Naive thymus-derived CD4-positive, alpha-beta T cell (primary cell): ENCODE results near the gene AIDA. TPM values are rescaled to one million over a fixed set of nuclear protein-coding genes. Genes with fewer than 3 reads are reported as not detected.

Source experiments
- ATAC-seq: fragments of 150-1000 bp; cut with Tn5 transposase; 2 replicates; pipeline ENCODE4 v1.10.0; 2021; ENCODE audit warnings: mild to moderate bottlenecking, moderate library complexity
- CTCF ChIA-PET: fragments of 350-600 bp; sonication (Branson Sonifier 250); formaldehyde crosslinking; loops from one replicate; lab custom pipeline; 2021; ENCODE audit warnings: antibody characterized with exemption; lab: Charles Lee
- POLR2A ChIA-PET: fragments of 350-600 bp; sonication (Branson Sonifier 250); formaldehyde crosslinking; loops from one replicate; lab custom pipeline; 2021; ENCODE audit warnings: antibody characterized with exemption, inconsistent platforms; lab: Charles Lee
- DNase-seq, 9 donors: peaks; one replicate each; pipeline versions ENCODE4 v3.0.0 to v3.0.0-alpha.2; 2020 to 2022; ENCODE audit warnings: mixed read lengths in 1 of 9
- H3K27ac ChIP-seq: one replicate; pipeline ENCODE4 v1.7.0; 2013; ENCODE audit warnings: mild to moderate bottlenecking, low read depth, low read length, moderate library complexity
- H3K27me3 ChIP-seq, 2 donors: one replicate each; pipeline ENCODE4 v1.7.0; 2013; ENCODE audit warnings: low read length in 2 of 2, mild to moderate bottlenecking in 2 of 2, moderate library complexity in 2 of 2; ENCODE audit not compliant: control insufficient read depth in 2 of 2, insufficient read depth in 2 of 2
- H3K36me3 ChIP-seq, 3 experiments: 1 replicate in 2 of 3; 2 replicates in 1 of 3; pipeline ENCODE4 v1.7.0; 2013; ENCODE audit warnings: low read length in 3 of 3, mild to moderate bottlenecking in 3 of 3, moderate library complexity in 1 of 3; ENCODE audit not compliant: insufficient read depth in 3 of 3, control insufficient read depth in 2 of 3
- H3K4me1 ChIP-seq, 2 donors: one replicate each; pipeline ENCODE4 v1.7.0; 2013; ENCODE audit warnings: low read length in 2 of 2, mild to moderate bottlenecking in 2 of 2, moderate library complexity in 1 of 2; ENCODE audit not compliant: control insufficient read depth in 2 of 2, insufficient read depth in 2 of 2
- H3K4me3 ChIP-seq: 2 replicates; pipeline ENCODE4 v1.7.0; 2013; ENCODE audit warnings: mild to moderate bottlenecking, low read length
- H3K9me3 ChIP-seq, 3 experiments: 1 replicate in 2 of 3; 2 replicates in 1 of 3; pipeline ENCODE4 v1.7.0; 2013; ENCODE audit warnings: low read length in 3 of 3; ENCODE audit not compliant: control insufficient read depth in 2 of 3
- H3K27ac Mint-ChIP-seq, 9 donors: one replicate each; pipeline ENCODE4 v1.8.0; 2020 to 2022; ENCODE audit warnings: mixed read lengths in 9 of 9, mild to moderate bottlenecking in 8 of 9, moderate library complexity in 5 of 9, inconsistent platforms in 2 of 9
- H3K27me3 Mint-ChIP-seq, 5 donors: one replicate each; pipeline ENCODE4 v1.8.0; 2021 to 2022; ENCODE audit warnings: mixed read lengths in 5 of 5, mild to moderate bottlenecking in 1 of 5
- H3K36me3 Mint-ChIP-seq, 5 donors: one replicate each; pipeline ENCODE4 v1.8.0; 2020 to 2022; ENCODE audit warnings: mixed read lengths in 5 of 5, mild to moderate bottlenecking in 3 of 5, inconsistent platforms in 1 of 5
- H3K4me1 Mint-ChIP-seq, 7 donors: one replicate each; pipeline ENCODE4 v1.8.0; 2020 to 2022; ENCODE audit warnings: mixed read lengths in 7 of 7, mild to moderate bottlenecking in 3 of 7, inconsistent platforms in 1 of 7
- H3K4me3 Mint-ChIP-seq, 10 donors: one replicate each; pipeline ENCODE4 v1.8.0; 2020 to 2022; ENCODE audit warnings: mild to moderate bottlenecking in 10 of 10, mixed read lengths in 10 of 10, moderate library complexity in 6 of 10, inconsistent platforms in 2 of 10
- H3K9me3 Mint-ChIP-seq, 11 donors: one replicate each; pipeline ENCODE4 v1.8.0; 2020 to 2022; ENCODE audit warnings: mixed read lengths in 11 of 11, mild to moderate bottlenecking in 4 of 11, inconsistent platforms in 1 of 11, moderate library complexity in 1 of 11
- intact Hi-C, 2 donors: fragments of 100-400 bp; cut with micrococcal nuclease; formaldehyde crosslinking; loops; one replicate each; pipeline ENCODE4 v1.15.1; 2023
- polyA plus RNA-seq, 2 donors: library from polyadenylated mRNA; unstranded; fragments of 300-500 nt; fragmentation: Illumina TruSeq; gene quantifications; one replicate each; pipeline ENCODE4 v1.2.3, GENCODE V29; 2021
- total RNA-seq, 6 experiments: library from RNA in 5 of 6; stranded (reverse) in 5 of 6; gene quantifications; 1 replicate in 5 of 6; 2 replicates in 1 of 6; pipeline ENCODE4 v1.2.3 and lab custom pipeline; 2021 to 2026

The AIDA gene
- total and polyA plus RNA-seq, 7 experiments from 2014 or later: 22.2 to 63.3 (median 34.8) TPM

- H3K4me1 Mint-ChIP-seq: peaks cover 23 to 55% (median 46%) of the 10 kb centered on the region in 7 donors
- H3K4me3 Mint-ChIP-seq: peak overlapping the region in 1 of 10 donors; percentile 20
- peak overlapping the region in 4 of 9 donors; percentile 27 to 75 (median 36) for H3K27ac Mint-ChIP-seq
- ATAC-seq: no peak
- no peak for DNase-seq
- H3K4me3 ChIP-seq: no peak overlapping the region
- ChIA-PET POLR2A (no interaction called here), CTCF (interaction anchor here (0.7 kb wide), 1 partner anchor 642 kb away, joined by 3 read pairs; no protein-coding TSS in a partner anchor)
- peaks cover 0 to 9% of the 10 kb centered on the region in 2 donors for H3K4me1 ChIP-seq
- H3K9me3 Mint-ChIP-seq: peaks cover 0 to 4% (median 0%) of the 10 kb centered on the region in 11 donors
- peaks cover 16 to 33% (median 26%) of the 10 kb centered on the region in 5 donors for H3K36me3 Mint-ChIP-seq
- no peaks in the 10 kb centered on the region for H3K9me3 ChIP-seq
- peaks cover 0 to 2% (median 0%) of the 10 kb centered on the region in 5 donors for H3K27me3 Mint-ChIP-seq
- no peaks in the 10 kb centered on the region for H3K27me3 ChIP-seq
- intact Hi-C loops: loop anchor here in 1 of 2 donors (10.0 kb wide), 1 partner anchor 1468 kb away; the partner anchor contains the start of gene DEGS1
- peaks cover 4 to 42% (median 21%) of the 10 kb centered on the region in 3 experiments for H3K36me3 ChIP-seq
- H3K27ac ChIP-seq: no peak overlapping the region
Measured at GRCh38 chr1:222716393-222716792, 4.1 kb upstream of the AIDA start.

DNA sequence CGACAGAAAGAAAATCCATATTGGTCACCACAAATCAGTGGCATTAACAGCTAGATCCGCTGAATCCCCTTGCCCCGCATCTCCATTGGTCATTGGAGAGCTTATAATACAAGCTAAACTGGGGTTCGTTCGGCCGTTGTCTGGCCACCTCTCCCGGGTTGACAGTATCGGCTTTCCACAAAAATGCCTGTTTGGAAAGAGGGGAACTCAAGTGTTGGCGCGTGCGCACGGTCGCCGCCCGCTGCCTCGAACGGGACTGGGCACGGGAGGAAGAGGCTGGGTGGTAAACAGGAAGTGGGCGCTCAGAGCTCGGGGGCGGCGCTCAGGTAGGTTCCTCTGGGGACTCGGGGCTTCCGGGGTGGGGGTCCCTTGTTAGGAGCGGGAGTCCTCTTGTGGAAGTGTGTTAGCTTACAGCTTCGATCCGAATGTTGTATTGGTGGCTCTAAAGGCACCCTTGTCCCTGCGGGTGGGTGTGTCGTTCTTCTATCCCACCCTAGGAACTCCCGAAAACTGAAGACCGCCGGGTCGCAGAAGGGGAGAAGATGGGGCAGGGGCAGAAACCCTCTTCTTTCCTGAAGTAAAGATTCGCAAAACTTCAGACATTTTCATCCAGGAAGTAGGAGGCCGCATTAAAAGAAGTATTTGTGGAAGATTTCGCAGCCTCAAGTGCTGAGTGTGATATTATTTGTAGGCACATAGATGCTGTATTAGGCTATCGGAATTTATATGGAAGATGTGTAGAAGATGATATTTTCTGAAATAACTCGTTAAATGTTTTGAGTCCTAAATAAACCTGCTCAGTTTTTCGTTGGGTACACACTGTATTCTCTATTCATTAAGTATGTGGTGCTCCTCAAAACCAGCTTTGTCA, 1.0 kb upstream of the AIDA start:
- H3K27me3 Mint-ChIP-seq: peaks cover 0 to 2% (median 0%) of the 10 kb centered on the region in 5 donors
- Histone ChIP-seq H3K36me3 (peaks cover 0 to 26% (median 5%) of the 10 kb centered on the region in 3 experiments), H3K9me3 (no peaks in the 10 kb centered on the region), H3K4me1 (peaks cover 11 to 21% of the 10 kb centered on the region in 2 donors), H3K4me3 (peak overlapping the region; percentile 99), H3K27me3 (no peaks in the 10 kb centered on the region), H3K27ac (peak overlapping the region; percentile 100)
- ChIA-PET CTCF (interaction anchor here (0.6 to 1.9 kb wide), 10 partner anchors 8 to 1654 kb away, joined by 3 to 6 read pairs (median 3); no protein-coding TSS in a partner anchor), POLR2A (interaction anchor here (0.6 to 2.5 kb wide), 46 partner anchors 8 to 1721 kb away, joined by 3 to 45 read pairs (median 4); partner anchors contain the start of genes DUSP10, FBXO28, NVL and TAF1A)
- ATAC-seq (peak; percentile 80), DNase-seq (peak; percentile 76 to 95 (median 93))
- peaks cover 37 to 69% (median 60%) of the 10 kb centered on the region in 7 donors for H3K4me1 Mint-ChIP-seq
- H3K4me3 Mint-ChIP-seq: peak overlapping the region; percentile 92 to 100 (median 99)
- peaks cover 0 to 4% (median 0%) of the 10 kb centered on the region in 11 donors for H3K9me3 Mint-ChIP-seq
- intact Hi-C loops: loop anchor here (1.0 to 10.0 kb wide), 23 partner anchors 8 to 1909 kb away; partner anchors contain the start of genes CNIH4 (in 2 of the 2), DEGS1 (in 2 of the 2), DISP1 (in 2 of the 2) and TAF1A (in 2 of the 2)
- H3K36me3 Mint-ChIP-seq: peaks cover 11 to 30% (median 19%) of the 10 kb centered on the region in 5 donors
- H3K27ac Mint-ChIP-seq: peak overlapping the region; percentile 97 to 100 (median 99)

- H3K36me3 ChIP-seq: peaks cover 0 to 19% (median 0%) of the 10 kb centered on the region in 3 experiments
- H3K9me3 ChIP-seq: no peaks in the 10 kb centered on the region
- H3K27ac Mint-ChIP-seq: peak overlapping the region; percentile 97 to 100 (median 99)
- ChIA-PET POLR2A (interaction anchor here (0.7 to 2.5 kb wide), 25 partner anchors 8 to 1134 kb away, joined by 3 to 45 read pairs (median 5); partner anchors contain the start of gene TP53BP2), CTCF (interaction anchor here (0.5 to 1.9 kb wide), 5 partner anchors 57 to 93 kb away, joined by 3 to 6 read pairs (median 5); no protein-coding TSS in a partner anchor)
- peak overlapping the region; percentile 92 to 100 (median 99) for H3K4me3 Mint-ChIP-seq
- intact Hi-C loops: loop anchor here (1.0 to 10.0 kb wide), 17 partner anchors 21 to 1911 kb away; partner anchors contain the start of genes DEGS1 (in 2 of the 2), DISP1 (in 2 of the 2), CNIH4 (in 1 of the 2) and NVL (in 1 of the 2)
- H3K27me3 ChIP-seq: no peaks in the 10 kb centered on the region
- peaks cover 0 to 2% (median 0%) of the 10 kb centered on the region in 5 donors for H3K27me3 Mint-ChIP-seq
- H3K27ac ChIP-seq: peak overlapping the region; percentile 100
- peak; percentile 21 to 70 (median 60) for DNase-seq
- H3K4me3 ChIP-seq: peak overlapping the region; percentile 91
- H3K4me1 ChIP-seq: peaks cover 11 to 22% of the 10 kb centered on the region in 2 donors
- H3K36me3 Mint-ChIP-seq: peaks cover 5 to 35% (median 13%) of the 10 kb centered on the region in 5 donors
- peaks cover 0 to 4% (median 0%) of the 10 kb centered on the region in 11 donors for H3K9me3 Mint-ChIP-seq
- H3K4me1 Mint-ChIP-seq: peaks cover 36 to 67% (median 57%) of the 10 kb centered on the region in 7 donors
- ATAC-seq: peak; percentile 29
Measured at GRCh38 chr1:222711319-222712252, 705 bp downstream of the AIDA start.

- Histone ChIP-seq H3K9me3 (no peaks in the 10 kb centered on the region), H3K27me3 (no peaks in the 10 kb centered on the region), H3K4me1 (peaks cover 11 to 32% of the 10 kb centered on the region in 2 donors), H3K27ac (no peak overlapping the region), H3K36me3 (peaks cover 0 to 14% (median 0%) of the 10 kb centered on the region in 3 experiments), H3K4me3 (no peak overlapping the region)
- peaks cover 0 to 2% (median 0%) of the 10 kb centered on the region in 5 donors for H3K27me3 Mint-ChIP-seq
- ChIA-PET CTCF (no interaction called here), POLR2A (interaction anchor here (0.9 to 1.9 kb wide), 3 partner anchors 9 to 45 kb away, joined by 3 to 7 read pairs (median 4); no protein-coding TSS in a partner anchor)
- DNase-seq (no peak), ATAC-seq (no peak)
- peaks cover 0 to 4% (median 0%) of the 10 kb centered on the region in 11 donors for H3K9me3 Mint-ChIP-seq
- peak overlapping the region; percentile 34 to 100 (median 99) for H3K4me3 Mint-ChIP-seq
- intact Hi-C loops: loop anchor here (2.0 to 10.0 kb wide), 9 partner anchors 19 to 1913 kb away; partner anchors contain the start of genes CNIH4 (in 1 of the 2), DEGS1 (in 1 of the 2), DISP1 (in 1 of the 2) and NVL (in 1 of the 2)
- peaks cover 48 to 76% (median 64%) of the 10 kb centered on the region in 7 donors for H3K4me1 Mint-ChIP-seq
- H3K27ac Mint-ChIP-seq: peak overlapping the region in 6 of 9 donors; percentile 46 to 100 (median 80)
- H3K36me3 Mint-ChIP-seq: peaks cover 0 to 39% (median 15%) of the 10 kb centered on the region in 5 donors
Measured at GRCh38 chr1:222709700-222710153, 2.6 kb downstream of the AIDA start.

GRCh38 chr1:222706815-222707214, 5.5 kb downstream of the AIDA start:
- peaks cover 50 to 84% (median 71%) of the 10 kb centered on the region in 7 donors for H3K4me1 Mint-ChIP-seq
- H3K27me3 Mint-ChIP-seq: no peaks in the 10 kb centered on the region
- peaks cover 0 to 9% (median 0%) of the 10 kb centered on the region in 11 donors for H3K9me3 Mint-ChIP-seq
- peak overlapping the region in 2 of 10 donors; percentile 21 to 37 for H3K4me3 Mint-ChIP-seq
- DNase-seq: no peak
- no peaks in the 10 kb centered on the region for H3K9me3 ChIP-seq
- no peaks in the 10 kb centered on the region for H3K27me3 ChIP-seq
- H3K27ac ChIP-seq: no peak overlapping the region
- ChIA-PET POLR2A (no interaction called here), CTCF (no interaction called here)
- peaks cover 11 to 25% of the 10 kb centered on the region in 2 donors for H3K4me1 ChIP-seq
- H3K36me3 ChIP-seq: peaks cover 0 to 15% (median 8%) of the 10 kb centered on the region in 3 experiments
- no peak overlapping the region for H3K4me3 ChIP-seq
- H3K36me3 Mint-ChIP-seq: peaks cover 0 to 49% (median 34%) of the 10 kb centered on the region in 5 donors
- ATAC-seq: peak; percentile 19
- H3K27ac Mint-ChIP-seq: no peak overlapping the region
- intact Hi-C loops: no loop called here
